SK-N-SH (cell line): ENCODE measurements around the gene BRD3. TPM values are rescaled to one million over a fixed set of nuclear protein-coding genes. Genes with fewer than 3 reads are reported as not detected.

Source experiments
- CTCF ChIA-PET: fragments of 300-600, 350-600 bp; formaldehyde crosslinking; extraction: SDS; loops from one replicate; lab custom pipeline; 2021; lab: Yijun Ruan, JAX
- POLR2A ChIA-PET: fragments of 350-600 bp; sonication (Branson Sonifier 250); formaldehyde crosslinking; extraction: SDS; loops from one replicate; lab custom pipeline; 2020; ENCODE audit warnings: antibody characterized with exemption, inconsistent platforms; lab: Yijun Ruan, JAX
- DNase-seq: peaks from one replicate; pipeline ENCODE4 v3.0.0; 2012
- H2AFZ ChIP-seq: fragments of 200-600 bp; sonication (generic); 2 replicates; pipeline ENCODE4 v1.8.1; 2016; ENCODE audit warnings: antibody characterized with exemption, mild to moderate bottlenecking, low read depth
- H3F3A ChIP-seq: fragments of 200-600 bp; sonication (generic); replicated peaks from 2 replicates; pipeline ENCODE3; 2016; ENCODE audit warnings: antibody characterized with exemption, mild to moderate bottlenecking; ENCODE audit not compliant: insufficient read depth
- H3K27ac ChIP-seq, 2 experiments: fragments of 200-500 bp in 1 of 2; fragments of 200-600 bp in 1 of 2; sonication (Bioruptor generic) in 1 of 2; sonication (generic), shearing (Covaris generic) in 1 of 2; 2 replicates each; pipeline versions ENCODE4 v1.5.1 to v1.6.1; 2014 to 2016; ENCODE audit warnings: low read depth in 2 of 2, inconsistent platforms in 1 of 2, low read length in 1 of 2, mild to moderate bottlenecking in 1 of 2, mixed read lengths in 1 of 2
- H3K27me3 ChIP-seq: fragments of 200-600 bp; sonication (generic), shearing (Covaris generic); 2 replicates; pipeline ENCODE4 v1.6.1; 2016; ENCODE audit warnings: mixed run types; ENCODE audit not compliant: insufficient read depth
- H3K36me3 ChIP-seq, 2 experiments: fragments of 200-500 bp in 1 of 2; fragments of 200-600 bp in 1 of 2; sonication (Bioruptor generic) in 1 of 2; sonication (generic) in 1 of 2; replicated peaks in 1 of 2; 2 replicates each; pipeline versions ENCODE3 to v1.5.1; 2014 to 2016; ENCODE audit warnings: low read length in 1 of 2, mild to moderate bottlenecking in 1 of 2; ENCODE audit not compliant: insufficient read depth in 2 of 2, control insufficient read depth in 1 of 2
- H3K4me1 ChIP-seq, 2 experiments: fragments of 200-500 bp in 1 of 2; fragments of 200-600 bp in 1 of 2; sonication (Bioruptor generic) in 1 of 2; sonication (generic), shearing (Covaris generic) in 1 of 2; 2 replicates each; pipeline versions ENCODE4 v1.5.1 to v1.6.1; 2014 to 2016; ENCODE audit warnings: low read depth in 1 of 2, low read length in 1 of 2, mixed run types in 1 of 2; ENCODE audit not compliant: insufficient read depth in 2 of 2, control insufficient read depth in 1 of 2
- H3K4me2 ChIP-seq: fragments of 200-600 bp; sonication (generic), shearing (Covaris generic); 2 replicates; pipeline ENCODE4 v1.6.1; 2017; ENCODE audit warnings: mixed run types
- H3K4me3 ChIP-seq, 2 experiments: fragments of 200-500 bp in 1 of 2; fragments of 200-600 bp in 1 of 2; sonication (Bioruptor generic) in 1 of 2; sonication (generic), shearing (Covaris generic) in 1 of 2; 2 replicates each; pipeline versions ENCODE4 v1.5.1 to v1.8.1; 2014 to 2016; ENCODE audit warnings: low read depth in 2 of 2, inconsistent platforms in 1 of 2, low read length in 1 of 2, mild to moderate bottlenecking in 1 of 2, mixed read lengths in 1 of 2, moderate library complexity in 1 of 2
- H3K79me2 ChIP-seq: fragments of 200-600 bp; sonication (generic); 2 replicates; pipeline ENCODE4 v1.8.1; 2017; ENCODE audit warnings: mild to moderate bottlenecking; ENCODE audit not compliant: insufficient read depth
- H3K9ac ChIP-seq: fragments of 200-600 bp; sonication (generic); 2 replicates; pipeline ENCODE4 v1.6.1; 2017; ENCODE audit warnings: mixed run types
- H3K9me2 ChIP-seq: fragments of 200-600 bp; sonication (generic); 2 replicates; pipeline ENCODE4 v1.6.1; 2017; ENCODE audit warnings: mixed run types
- H3K9me3 ChIP-seq: fragments of 200-600 bp; sonication (generic); 2 replicates; pipeline ENCODE4 v1.6.1; 2017; ENCODE audit warnings: mixed run types, mild to moderate bottlenecking, moderate library complexity
- H4K20me1 ChIP-seq: fragments of 200-600 bp; sonication (generic); 2 replicates; pipeline ENCODE4 v1.6.1; 2017; ENCODE audit warnings: mild to moderate bottlenecking, mixed run types; ENCODE audit not compliant: insufficient read depth
- CHD2 ChIP-seq: fragments of 150-350 bp; IDR thresholded peaks from 2 replicates; pipeline ENCODE4 v1.6.1; 2018; ENCODE audit warnings: low read length; ENCODE audit not compliant: partially characterized antibody
- CTCF ChIP-seq: fragments of 200-600 bp; sonication (generic); IDR thresholded peaks from 2 replicates; pipeline ENCODE4 v1.6.1; 2017; ENCODE audit warnings: antibody characterized with exemption, mild to moderate bottlenecking, moderate library complexity
- FOXJ3 ChIP-seq: sonication (generic); formaldehyde crosslinking; IDR thresholded peaks from 2 replicates; pipeline ENCODE4 v1.5.1; 2020; ENCODE audit warnings: mild to moderate bottlenecking, missing genetic modification reagents
- FOXM1 ChIP-seq: IDR thresholded peaks from 2 replicates; pipeline ENCODE4 v1.4.0; 2012; ENCODE audit warnings: low read depth, mild to moderate bottlenecking
- MAX ChIP-seq: IDR thresholded peaks from 2 replicates; pipeline ENCODE4 v1.4.0; 2012; ENCODE audit warnings: low read depth
- MEF2A ChIP-seq: IDR thresholded peaks from 2 replicates; pipeline ENCODE4 v1.4.0; 2012; ENCODE audit warnings: low read depth, borderline replicate concordance
- NFIC ChIP-seq: IDR thresholded peaks from 2 replicates; pipeline ENCODE4 v1.4.0; 2012; ENCODE audit warnings: borderline replicate concordance
- NRF1 ChIP-seq: IDR thresholded peaks from 2 replicates; pipeline ENCODE4 v1.6.1; 2012; ENCODE audit warnings: low read depth, mild to moderate bottlenecking, low read length
- RCOR1 ChIP-seq: fragments of 150-350 bp; IDR thresholded peaks from 2 replicates; pipeline ENCODE4 v1.6.1; 2017; ENCODE audit warnings: antibody characterized with exemption, low read length
- RFX5 ChIP-seq: IDR thresholded peaks from 2 replicates; pipeline ENCODE4 v1.6.1; 2012; ENCODE audit warnings: mild to moderate bottlenecking, improper control_type of control experiment, low read length
- TEAD4 ChIP-seq: IDR thresholded peaks from 2 replicates; pipeline ENCODE4 v1.4.0; 2012; ENCODE audit warnings: mild to moderate bottlenecking, borderline replicate concordance; ENCODE audit not compliant: insufficient read depth
- USF2 ChIP-seq: fragments of 150-350 bp; IDR thresholded peaks from 2 replicates; pipeline ENCODE4 v1.6.1; 2017; ENCODE audit warnings: antibody characterized with exemption, low read length, low read depth, borderline replicate concordance
- YY1 ChIP-seq: IDR thresholded peaks from 2 replicates; pipeline ENCODE4 v1.4.0; 2012; ENCODE audit warnings: low read depth, mild to moderate bottlenecking
- WGBS: methylation state at CpG from one replicate; pipeline ENCODE4 v1.1.6; 2017; ENCODE audit warnings: low lambda C conversion rate; 5-methylcytosine and 5-hydroxymethylcytosine counted together
- polyA plus RNA-seq, 3 experiments: library from polyadenylated mRNA; depleted of rRNA; stranded (reverse); fragments of >200 nt; gene quantifications; 2 replicates each; pipeline ENCODE4 v1.2.3, GENCODE V29; 2012
- TF ChIP-seq, protein P1 (sequence below): IDR thresholded peaks from 2 replicates; pipeline ENCODE4; 2012

The BRD3 gene
- polyA plus RNA-seq, 1 of the 3 experiments (the other 2 are of a cell fraction): 11.4 TPM

GRCh38 chr9:134041649-134041962, 26.2 kb downstream of the BRD3 start:
- H3K36me3 ChIP-seq: peaks cover 37 to 49% of the 10 kb centered on the region in 2 experiments

More at GRCh38 chr9:134041649-134041962, 26.2 kb downstream of the BRD3 start:
- H3K4me1 ChIP-seq: peaks cover 0 to 18% of the 10 kb centered on the region in 2 experiments; a peak in 1 of 4 replicates
- H3K9me2 ChIP-seq: no peaks in the 10 kb centered on the region
- H3K4me3 ChIP-seq: no peak overlapping the region
- H4K20me1 ChIP-seq: no peaks in the 10 kb centered on the region
- 85% methylated on average over 10 of the region's 16 CpGs for WGBS
- H3K9ac ChIP-seq: no peak overlapping the region
- ChIA-PET POLR2A (no interaction called here), CTCF (no interaction called here)
- H3K4me2 ChIP-seq: no peak overlapping the region
- DNase-seq: no peak
- no peaks in the 10 kb centered on the region for H3K9me3 ChIP-seq
- H2AFZ ChIP-seq: no peak overlapping the region
- no peaks in the 10 kb centered on the region for H3F3A ChIP-seq
- no peaks in the 10 kb centered on the region for H3K27me3 ChIP-seq
- TF ChIP-seq TEAD4 (no peak), FOXM1 (no peak), NFIC (no peak), MEF2A (no peak), FOXJ3 (no peak), RFX5 (no peak), MAX (no peak), RCOR1 (no peak), CTCF (no peak), YY1 (no peak), NRF1 (no peak), CHD2 (no peak), USF2 (no peak)
- TF ChIP-seq, protein P1, sequence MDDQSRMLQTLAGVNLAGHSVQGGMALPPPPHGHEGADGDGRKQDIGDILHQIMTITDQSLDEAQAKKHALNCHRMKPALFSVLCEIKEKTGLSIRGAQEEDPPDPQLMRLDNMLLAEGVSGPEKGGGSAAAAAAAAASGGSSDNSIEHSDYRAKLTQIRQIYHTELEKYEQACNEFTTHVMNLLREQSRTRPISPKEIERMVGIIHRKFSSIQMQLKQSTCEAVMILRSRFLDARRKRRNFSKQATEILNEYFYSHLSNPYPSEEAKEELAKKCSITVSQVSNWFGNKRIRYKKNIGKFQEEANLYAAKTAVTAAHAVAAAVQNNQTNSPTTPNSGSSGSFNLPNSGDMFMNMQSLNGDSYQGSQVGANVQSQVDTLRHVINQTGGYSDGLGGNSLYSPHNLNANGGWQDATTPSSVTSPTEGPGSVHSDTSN: no peak
- H3K27ac ChIP-seq: no peak overlapping the region; a peak in 1 of 4 replicates
- no peaks in the 10 kb centered on the region for H3K79me2 ChIP-seq
